ENCODE results near the gene TFDP2. TPM values are rescaled to one million over a fixed set of nuclear protein-coding genes. Genes with fewer than 3 reads are reported as not detected.
A peak's percentile ranks its signal among the peaks of the same experiment; 100 is the strongest.

TFDP2 gene
- total RNA-seq, 1 donor from 2014 or later, result 36.7 TPM

DNA sequence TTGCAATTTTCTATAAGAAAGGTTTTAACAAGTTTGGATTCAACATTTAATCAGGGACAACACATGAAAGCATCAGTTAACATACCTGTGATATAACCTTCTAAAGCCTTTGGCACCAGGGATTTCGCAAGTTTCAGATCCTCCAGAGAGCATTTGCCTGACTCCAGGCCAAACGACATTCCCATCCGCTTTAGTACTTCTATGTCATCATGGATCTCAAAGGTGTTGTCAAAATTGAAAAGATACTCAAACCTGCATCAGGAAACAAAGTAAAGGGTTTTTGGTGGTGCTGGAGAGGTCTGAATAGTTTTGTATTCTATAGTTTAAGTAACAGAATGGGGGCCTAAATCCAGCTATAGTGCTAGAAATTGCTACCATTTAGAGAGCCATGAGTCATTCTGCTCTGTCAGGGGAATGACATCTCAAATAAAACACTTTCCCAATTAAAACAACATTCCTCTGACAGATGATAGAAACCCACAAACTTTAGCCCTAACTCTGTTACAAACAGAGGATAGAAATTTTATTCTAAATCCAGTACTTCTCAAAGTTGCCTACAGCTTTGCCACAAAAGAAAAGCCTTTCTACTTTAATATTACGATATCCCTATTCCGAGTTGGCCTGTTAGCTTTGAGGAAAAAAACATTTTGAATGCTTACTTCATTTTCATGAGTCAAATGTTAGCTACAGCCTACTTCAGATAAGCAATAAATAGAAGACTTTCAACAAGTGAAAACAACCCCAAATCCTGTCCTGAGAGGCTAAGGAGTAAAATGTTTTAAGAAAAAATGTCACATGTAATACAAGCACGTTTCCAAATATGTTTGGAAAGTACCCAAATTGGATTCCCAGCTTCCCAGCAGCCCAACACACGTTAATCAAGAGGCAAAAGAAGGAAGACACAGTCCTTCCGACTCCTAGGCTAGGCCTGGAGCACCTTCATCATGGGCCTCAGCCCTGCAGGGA lies 189.5 kb downstream of the TFDP2 start:
- H3K27me3 Mint-ChIP-seq (ENCODE audit: low read depth), result no peaks in the 10 kb centered on the region
- no peak for DNase-seq (ENCODE audit: low spot score)
- H3K4me1 Mint-ChIP-seq (ENCODE audit: low read depth), result peaks cover 5% of the 10 kb centered on the region
- H3K4me3 Mint-ChIP-seq (ENCODE audit: low read depth), result no peak overlapping the region
- peaks cover 6% of the 10 kb centered on the region for H3K36me3 Mint-ChIP-seq (ENCODE audit: low read depth)
- no peaks in the 10 kb centered on the region for H3K9me3 Mint-ChIP-seq
- intact Hi-C loops (cut with micrococcal nuclease), result no loop called here
- no peak overlapping the region for H3K27ac Mint-ChIP-seq

DNA sequence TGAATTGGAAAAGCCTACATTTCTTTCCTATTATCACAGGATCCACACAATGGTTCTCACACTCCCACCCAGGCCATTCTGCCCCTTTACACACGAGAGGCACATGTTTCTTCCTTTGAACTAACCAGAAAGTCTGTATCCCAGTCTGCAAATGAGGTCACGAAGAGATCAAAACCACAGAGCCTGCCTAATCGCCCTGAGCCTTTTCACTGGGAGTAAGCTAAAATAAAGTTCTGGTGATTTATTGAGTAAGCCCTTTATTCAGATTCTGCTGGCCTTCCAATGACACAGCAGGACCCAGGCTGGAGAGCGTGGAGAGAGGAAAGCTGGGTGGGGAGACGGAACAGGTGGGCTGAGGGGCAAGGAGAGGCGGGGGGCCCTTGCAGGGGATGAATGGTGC lies 194.2 kb downstream of the TFDP2 start:
- no peak overlapping the region for H3K4me3 Mint-ChIP-seq (ENCODE audit: low read depth)
- DNase-seq (ENCODE audit: low spot score), result no peak
- peaks cover 19% of the 10 kb centered on the region for H3K36me3 Mint-ChIP-seq (ENCODE audit: low read depth)
- intact Hi-C loops (cut with micrococcal nuclease), result no loop called here
- no peak overlapping the region for H3K27ac Mint-ChIP-seq
- no peaks in the 10 kb centered on the region for H3K9me3 Mint-ChIP-seq
- H3K4me1 Mint-ChIP-seq (ENCODE audit: low read depth), result peaks cover 6% of the 10 kb centered on the region
- H3K27me3 Mint-ChIP-seq (ENCODE audit: low read depth), result no peaks in the 10 kb centered on the region

DNA sequence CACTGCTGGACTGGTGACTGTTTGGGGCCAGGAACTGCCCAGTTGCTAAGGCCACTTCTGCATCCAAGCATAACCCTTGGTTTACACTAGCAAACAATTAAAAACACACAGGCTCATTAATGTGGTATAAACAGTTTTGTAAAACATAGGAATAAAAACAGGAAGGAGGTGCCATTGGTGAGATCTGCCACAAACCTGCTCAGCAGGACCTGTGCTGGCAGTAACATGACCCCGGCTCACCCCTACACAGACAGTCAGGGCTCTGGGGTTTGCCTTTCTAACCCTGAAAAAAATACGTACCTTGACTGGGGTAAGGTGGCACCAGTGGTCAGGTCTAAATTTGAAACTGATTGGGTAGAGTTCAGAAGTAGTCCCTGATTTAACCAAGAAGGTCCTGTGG lies 196.7 kb downstream of the TFDP2 start:
- Mint-ChIP-seq H3K27ac (no peak overlapping the region), H3K4me1 (ENCODE audit: low read depth) (peaks cover 10% of the 10 kb centered on the region), H3K4me3 (ENCODE audit: low read depth) (no peak overlapping the region), H3K9me3 (no peaks in the 10 kb centered on the region), H3K36me3 (ENCODE audit: low read depth) (peaks cover 13% of the 10 kb centered on the region), H3K27me3 (ENCODE audit: low read depth) (no peaks in the 10 kb centered on the region)
- intact Hi-C loops (cut with micrococcal nuclease), result no loop called here
- no peak for DNase-seq (ENCODE audit: low spot score)

DNA sequence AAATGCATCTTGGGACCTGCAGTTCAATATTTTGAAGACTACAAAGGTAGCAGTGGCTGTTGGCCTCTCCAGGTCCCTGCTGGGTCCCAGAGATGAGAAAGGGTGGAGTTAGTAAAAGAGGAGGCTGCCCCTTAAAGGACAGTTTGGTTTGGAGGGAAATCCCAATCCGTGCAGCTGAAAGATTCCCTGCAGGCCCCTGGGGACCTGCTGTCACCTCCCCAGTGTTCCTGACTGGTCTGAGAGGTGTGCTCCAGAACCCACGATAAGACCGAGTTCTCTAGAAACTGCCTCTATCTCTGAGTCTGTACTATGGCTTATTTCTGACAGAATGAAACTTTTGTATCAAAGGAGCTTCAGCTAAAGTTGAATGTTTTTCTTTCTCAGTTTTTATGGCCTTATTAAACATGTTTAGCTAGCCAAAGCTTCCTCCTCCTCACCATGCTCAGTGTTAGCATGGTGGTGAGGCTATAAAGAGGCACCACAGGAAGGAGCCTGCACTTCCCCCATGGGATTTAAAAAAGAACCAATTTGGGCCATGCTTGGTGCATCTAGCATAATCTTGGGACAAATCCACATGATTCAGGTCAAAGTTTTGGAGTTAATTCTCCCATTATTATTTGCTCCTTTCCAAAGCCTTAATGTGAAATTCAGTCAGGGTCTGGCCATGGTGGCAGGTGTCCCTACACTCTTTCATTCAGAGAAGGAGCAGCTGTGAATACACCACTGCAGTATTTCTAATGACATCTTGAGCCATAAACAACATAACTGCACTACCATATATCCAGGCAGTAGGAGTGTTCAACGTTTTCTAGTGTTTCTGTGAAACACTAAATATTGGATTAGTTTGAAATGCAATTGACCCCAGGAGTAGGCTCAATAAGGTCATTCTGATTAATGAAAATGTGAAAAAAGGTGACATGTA lies 198.5 kb downstream of the TFDP2 start:
- H3K36me3 Mint-ChIP-seq (ENCODE audit: low read depth), result peaks cover 13% of the 10 kb centered on the region
- intact Hi-C loops (cut with micrococcal nuclease), result no loop called here
- H3K4me1 Mint-ChIP-seq (ENCODE audit: low read depth), result peaks cover 10% of the 10 kb centered on the region
- no peak for DNase-seq (ENCODE audit: low spot score)
- no peaks in the 10 kb centered on the region for H3K27me3 Mint-ChIP-seq (ENCODE audit: low read depth)
- H3K4me3 Mint-ChIP-seq (ENCODE audit: low read depth), result no peak overlapping the region
- H3K9me3 Mint-ChIP-seq, result no peaks in the 10 kb centered on the region
- H3K27ac Mint-ChIP-seq, result no peak overlapping the region

DNA sequence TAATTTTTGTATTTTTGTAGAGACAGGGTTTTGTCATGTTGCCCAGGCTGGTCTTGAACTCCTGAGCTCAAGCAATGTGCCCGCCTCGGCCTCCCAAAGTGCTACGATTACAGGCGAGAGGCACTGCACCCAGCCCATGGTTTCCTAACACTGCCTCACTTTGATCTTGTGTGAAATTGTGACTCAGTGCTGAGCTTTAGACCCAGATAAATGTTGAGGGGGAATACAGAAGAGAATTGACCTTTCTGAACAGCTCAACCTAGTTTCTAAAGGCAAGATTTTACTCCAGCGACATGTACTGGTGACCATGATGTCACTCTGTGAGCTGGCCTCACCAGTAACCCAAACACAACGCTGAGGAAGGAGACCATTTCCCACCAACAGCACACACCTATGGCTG lies 199.4 kb downstream of the TFDP2 start:
- no peaks in the 10 kb centered on the region for H3K9me3 Mint-ChIP-seq
- no peak overlapping the region for H3K4me3 Mint-ChIP-seq (ENCODE audit: low read depth)
- H3K27me3 Mint-ChIP-seq (ENCODE audit: low read depth), result no peaks in the 10 kb centered on the region
- intact Hi-C loops (cut with micrococcal nuclease), result no loop called here
- no peak for DNase-seq (ENCODE audit: low spot score)
- H3K36me3 Mint-ChIP-seq (ENCODE audit: low read depth), result peaks cover 13% of the 10 kb centered on the region
- H3K4me1 Mint-ChIP-seq (ENCODE audit: low read depth), result peaks cover 5% of the 10 kb centered on the region
- H3K27ac Mint-ChIP-seq, result peak overlapping the region; percentile 69

DNA sequence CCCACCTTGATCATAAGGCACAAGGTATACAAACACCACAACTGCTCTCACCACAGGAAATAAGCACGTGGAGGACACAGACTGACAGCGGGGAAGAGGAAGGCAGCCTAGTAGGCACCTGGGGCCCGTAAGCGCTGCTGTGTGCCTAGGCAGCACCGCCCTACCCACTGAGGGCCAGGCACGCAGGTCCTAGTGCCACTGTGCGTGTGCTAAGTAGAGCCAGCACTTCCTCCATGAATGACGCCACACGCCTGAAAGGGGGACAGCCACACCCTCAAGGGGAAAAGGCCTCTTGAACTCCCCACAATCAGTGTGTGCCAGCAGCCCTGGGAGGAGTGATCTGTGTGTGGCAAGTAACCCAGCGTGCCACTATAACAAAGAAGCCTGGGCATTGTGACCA lies 199.9 kb downstream of the TFDP2 start:
- H3K4me1 Mint-ChIP-seq (ENCODE audit: low read depth), result peaks cover 5% of the 10 kb centered on the region
- peaks cover 13% of the 10 kb centered on the region for H3K36me3 Mint-ChIP-seq (ENCODE audit: low read depth)
- H3K4me3 Mint-ChIP-seq (ENCODE audit: low read depth), result no peak overlapping the region
- H3K27me3 Mint-ChIP-seq (ENCODE audit: low read depth), result no peaks in the 10 kb centered on the region
- H3K9me3 Mint-ChIP-seq, result no peaks in the 10 kb centered on the region
- no peak overlapping the region for H3K27ac Mint-ChIP-seq
- intact Hi-C loops (cut with micrococcal nuclease), result no loop called here
- no peak for DNase-seq (ENCODE audit: low spot score)

DNA sequence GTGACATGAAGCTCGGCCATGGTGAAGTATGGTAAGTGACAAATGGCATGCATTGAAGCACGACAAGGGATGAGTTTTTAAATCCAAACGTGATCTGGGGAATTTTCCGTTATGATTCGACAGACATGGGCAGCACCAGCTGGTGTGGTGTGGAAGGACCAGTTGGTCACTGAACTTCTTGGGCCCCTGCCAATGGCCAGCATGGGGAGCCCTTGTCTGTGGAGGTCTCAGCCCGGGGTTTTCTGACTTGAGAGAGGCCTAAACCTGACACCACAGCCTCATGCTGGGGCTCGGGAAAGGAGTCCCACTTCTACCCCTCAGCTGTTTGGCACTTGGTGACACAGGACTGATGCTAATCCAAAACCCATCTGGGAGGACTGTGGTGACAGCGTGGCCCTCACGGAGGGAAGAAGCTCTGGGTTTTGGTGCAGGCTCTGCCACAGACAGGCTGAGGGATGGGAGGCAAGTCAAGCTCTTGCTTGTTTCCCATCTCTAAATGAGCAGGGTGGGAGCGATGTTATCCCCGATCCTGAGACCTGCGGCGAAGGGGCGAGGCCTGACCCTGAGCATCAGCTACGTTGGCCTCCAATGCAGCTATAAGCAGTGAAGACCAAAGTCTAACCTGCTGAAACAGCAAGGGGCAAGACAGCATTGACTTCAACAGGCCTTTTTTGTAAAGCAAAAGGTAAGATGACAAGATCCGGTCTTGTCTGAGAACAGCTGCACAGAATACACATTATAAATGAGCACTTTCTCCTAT lies 203.4 kb downstream of the TFDP2 start:
- H3K27ac Mint-ChIP-seq, result no peak overlapping the region
- no peak overlapping the region for H3K4me3 Mint-ChIP-seq (ENCODE audit: low read depth)
- no peak for DNase-seq (ENCODE audit: low spot score)
- H3K4me1 Mint-ChIP-seq (ENCODE audit: low read depth), result peaks cover 12% of the 10 kb centered on the region
- H3K9me3 Mint-ChIP-seq, result no peaks in the 10 kb centered on the region
- H3K27me3 Mint-ChIP-seq (ENCODE audit: low read depth), result no peaks in the 10 kb centered on the region
- no peaks in the 10 kb centered on the region for H3K36me3 Mint-ChIP-seq (ENCODE audit: low read depth)
- intact Hi-C loops (cut with micrococcal nuclease), result no loop called here

DNA sequence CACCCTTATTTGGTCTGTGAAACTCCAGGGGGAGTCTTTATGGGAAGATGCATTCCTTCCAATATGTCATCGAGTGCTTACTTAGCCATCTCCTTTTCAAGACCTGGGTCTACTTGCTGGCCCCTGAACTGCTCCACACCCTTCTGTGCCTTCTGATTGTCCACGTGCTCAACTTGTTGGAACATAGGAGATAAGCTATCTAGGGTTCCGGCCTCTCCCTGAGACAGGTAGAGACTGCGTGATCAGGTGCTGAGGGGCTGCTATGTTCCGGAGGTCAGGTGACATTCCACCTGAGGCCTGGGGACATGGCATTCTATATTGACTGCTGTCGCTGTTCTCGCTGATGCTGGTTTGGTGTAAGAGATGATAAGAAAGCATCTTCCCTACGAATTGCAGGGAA lies 207.3 kb downstream of the TFDP2 start:
- H3K4me1 Mint-ChIP-seq (ENCODE audit: low read depth), result peaks cover 22% of the 10 kb centered on the region
- intact Hi-C loops (cut with micrococcal nuclease), result loop anchor here (5.0 kb wide), 1 partner anchor 50 kb away; no protein-coding TSS in a partner anchor

DNA sequence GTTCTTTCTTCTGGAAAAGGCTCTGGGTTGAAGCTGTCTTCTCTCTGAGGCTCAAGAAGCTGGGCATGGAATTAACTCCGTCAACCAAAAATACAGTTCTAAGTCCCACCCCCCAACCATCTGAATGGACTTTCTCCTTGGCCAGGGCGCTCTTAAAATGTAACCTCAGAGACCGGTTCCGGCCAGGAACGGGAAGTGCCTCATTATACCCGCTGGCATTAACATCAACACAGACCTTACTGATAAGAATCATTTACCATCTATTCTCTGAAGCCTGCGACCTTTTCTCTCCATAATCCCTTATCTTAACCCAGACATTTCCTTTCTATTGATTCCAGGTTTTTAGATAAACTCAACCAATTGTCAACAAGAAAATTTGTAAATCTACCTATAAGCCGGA lies 208.3 kb downstream of the TFDP2 start:
- Mint-ChIP-seq H3K9me3 (no peaks in the 10 kb centered on the region), H3K27ac (peak overlapping the region; percentile 42), H3K4me3 (ENCODE audit: low read depth) (no peak overlapping the region), H3K36me3 (ENCODE audit: low read depth) (no peaks in the 10 kb centered on the region), H3K27me3 (ENCODE audit: low read depth) (no peaks in the 10 kb centered on the region), H3K4me1 (ENCODE audit: low read depth) (peaks cover 22% of the 10 kb centered on the region)
- intact Hi-C loops (cut with micrococcal nuclease), result loop anchor here (2.0 to 5.0 kb wide), 2 partner anchors 49 to 340 kb away; no protein-coding TSS in a partner anchor
- no peak for DNase-seq (ENCODE audit: low spot score)

More for the DNA sequence above, 207.3 kb downstream of the TFDP2 start:
- no peaks in the 10 kb centered on the region for H3K36me3 Mint-ChIP-seq (ENCODE audit: low read depth)
- H3K27me3 Mint-ChIP-seq (ENCODE audit: low read depth), result no peaks in the 10 kb centered on the region
- no peak for DNase-seq (ENCODE audit: low spot score)
- no peak overlapping the region for H3K27ac Mint-ChIP-seq
- H3K4me3 Mint-ChIP-seq (ENCODE audit: low read depth), result no peak overlapping the region
- no peaks in the 10 kb centered on the region for H3K9me3 Mint-ChIP-seq

DNA sequence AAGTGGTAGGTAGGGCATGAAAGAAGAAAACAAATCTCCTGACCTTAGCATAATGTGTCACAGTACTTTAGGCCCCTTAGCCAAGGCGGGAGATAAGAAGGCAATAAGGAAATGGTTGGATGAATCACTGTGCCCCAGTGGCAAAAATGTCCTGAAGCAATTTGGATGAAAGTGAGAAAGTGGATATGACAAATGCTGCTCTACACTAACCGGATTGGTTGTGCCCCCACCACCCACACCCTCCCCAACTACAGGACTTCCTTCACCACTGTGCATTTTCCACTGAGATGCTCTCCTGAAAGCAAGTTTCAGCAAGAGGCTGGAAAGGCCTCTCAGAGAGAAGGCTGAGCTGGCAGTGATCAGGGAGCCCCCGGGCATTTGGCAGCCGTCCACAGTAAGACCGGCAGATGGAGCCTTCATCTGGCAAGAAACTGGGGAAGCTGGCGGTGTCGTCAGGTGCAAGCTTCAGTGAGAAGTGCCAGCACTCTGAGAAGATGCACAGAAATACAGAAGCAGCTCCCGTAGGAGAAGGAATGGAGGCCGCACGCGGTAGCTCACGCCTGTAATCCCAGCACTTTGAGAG lies 209.1 kb downstream of the TFDP2 start:
- Mint-ChIP-seq H3K27ac (peak overlapping the region; percentile 81), H3K27me3 (ENCODE audit: low read depth) (no peaks in the 10 kb centered on the region), H3K4me3 (ENCODE audit: low read depth) (peak overlapping the region; percentile 51), H3K4me1 (ENCODE audit: low read depth) (peaks cover 22% of the 10 kb centered on the region), H3K9me3 (no peaks in the 10 kb centered on the region), H3K36me3 (ENCODE audit: low read depth) (no peaks in the 10 kb centered on the region)
- DNase-seq (ENCODE audit: low spot score), result no peak
- intact Hi-C loops (cut with micrococcal nuclease), result loop anchor here (1.0 to 5.0 kb wide), 6 partner anchors 36 to 341 kb away; partner anchors contain the start of gene RNF7

DNA sequence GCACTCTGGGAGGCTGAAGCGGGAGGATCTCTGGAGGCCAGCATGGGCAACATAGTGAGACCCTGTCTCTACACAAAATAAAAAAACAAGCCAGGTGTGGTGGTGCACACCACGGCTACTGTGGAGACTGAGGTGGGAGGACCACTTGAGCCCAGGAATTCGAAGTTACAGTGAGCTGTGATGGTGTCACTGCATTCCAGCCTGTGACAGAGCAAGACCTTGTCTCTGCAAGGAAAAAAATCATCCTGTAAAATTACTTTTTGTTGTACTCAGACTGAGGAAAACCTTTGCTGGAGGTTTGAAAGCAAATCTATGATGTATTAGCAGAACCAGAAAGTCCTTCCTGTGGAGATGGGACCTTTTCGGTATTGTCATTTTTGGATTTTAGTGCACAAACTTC lies 209.6 kb downstream of the TFDP2 start:
- peak overlapping the region; percentile 81 for H3K27ac Mint-ChIP-seq
- H3K4me3 Mint-ChIP-seq (ENCODE audit: low read depth), result no peak overlapping the region

DNA sequence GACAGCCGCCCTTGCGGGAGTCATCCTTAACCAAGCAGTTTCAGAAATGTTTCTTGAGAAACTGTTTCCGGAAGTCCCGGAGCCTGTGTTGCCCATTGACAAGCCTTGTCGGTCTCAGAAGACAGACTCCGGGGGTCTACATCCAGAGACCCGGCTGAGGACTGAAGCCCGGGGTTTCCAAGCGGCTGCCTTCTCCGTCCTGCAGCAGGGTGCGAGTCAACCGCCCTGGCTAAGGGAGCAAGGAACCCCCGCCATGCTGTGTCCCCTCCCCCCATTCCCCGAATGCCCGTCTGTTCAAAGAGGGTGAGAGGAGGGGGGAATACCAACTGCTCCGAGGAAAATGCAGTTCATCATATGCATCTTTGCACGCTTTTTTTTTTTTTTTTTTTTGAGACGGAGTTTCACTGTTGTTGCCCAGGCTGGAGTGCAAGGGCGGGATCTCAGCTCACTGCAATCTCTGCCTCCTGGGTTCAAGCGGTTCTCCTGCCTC lies 211.3 kb downstream of the TFDP2 start:
- Mint-ChIP-seq H3K4me1 (ENCODE audit: low read depth) (peaks cover 22% of the 10 kb centered on the region), H3K27me3 (ENCODE audit: low read depth) (no peaks in the 10 kb centered on the region), H3K36me3 (ENCODE audit: low read depth) (no peaks in the 10 kb centered on the region), H3K9me3 (no peaks in the 10 kb centered on the region), H3K4me3 (ENCODE audit: low read depth) (no peak overlapping the region), H3K27ac (no peak overlapping the region)
- intact Hi-C loops (cut with micrococcal nuclease), result no loop called here
- DNase-seq (ENCODE audit: low spot score), result no peak

More for the DNA sequence above, 209.6 kb downstream of the TFDP2 start:
- H3K36me3 Mint-ChIP-seq (ENCODE audit: low read depth), result no peaks in the 10 kb centered on the region
- no peak for DNase-seq (ENCODE audit: low spot score)
- H3K9me3 Mint-ChIP-seq, result no peaks in the 10 kb centered on the region
- H3K4me1 Mint-ChIP-seq (ENCODE audit: low read depth), result peaks cover 22% of the 10 kb centered on the region
- intact Hi-C loops (cut with micrococcal nuclease), result loop anchor here (1.0 to 5.0 kb wide), 6 partner anchors 35 to 341 kb away; partner anchors contain the start of gene RNF7
- no peaks in the 10 kb centered on the region for H3K27me3 Mint-ChIP-seq (ENCODE audit: low read depth)

Measured in activated T-helper 2 cell treated with anti-CD3 and anti-CD28 coated beads, Interferon-gamma antibody, Interleukin-2, Interleukin-4, amounts not matched to agents 10 μg/mL and 5 μg/mL and 100 μg/mL, durations not matched to agents 14 hours and 24 hours and 36 hours (primary cell).